Dermis blood vessel endothelial cell (primary cell): ENCODE results near the gene CPAMD8. TPM values are rescaled to one million over a fixed set of nuclear protein-coding genes. Genes with fewer than 3 reads are reported as not detected.
A peak's percentile ranks its signal among the peaks of the same experiment; 100 is the strongest.
"Not testable (repeated sequence)": the region's sequence is repeated elsewhere in the genome, so short reads cannot be mapped to it uniquely, and the experiment has no call there.

Experiments used
- DNase-seq: peaks from one replicate; pipeline ENCODE4 v3.0.0; 2010
- total RNA-seq: library from RNA; depleted of rRNA; stranded (reverse); fragments of >200 nt; gene quantifications from 2 replicates; pipeline ENCODE4 v1.2.3, GENCODE V29; 2014

The CPAMD8 gene
- total RNA-seq, 1 donor from 2014 or later, result 3.7 TPM

DNA sequence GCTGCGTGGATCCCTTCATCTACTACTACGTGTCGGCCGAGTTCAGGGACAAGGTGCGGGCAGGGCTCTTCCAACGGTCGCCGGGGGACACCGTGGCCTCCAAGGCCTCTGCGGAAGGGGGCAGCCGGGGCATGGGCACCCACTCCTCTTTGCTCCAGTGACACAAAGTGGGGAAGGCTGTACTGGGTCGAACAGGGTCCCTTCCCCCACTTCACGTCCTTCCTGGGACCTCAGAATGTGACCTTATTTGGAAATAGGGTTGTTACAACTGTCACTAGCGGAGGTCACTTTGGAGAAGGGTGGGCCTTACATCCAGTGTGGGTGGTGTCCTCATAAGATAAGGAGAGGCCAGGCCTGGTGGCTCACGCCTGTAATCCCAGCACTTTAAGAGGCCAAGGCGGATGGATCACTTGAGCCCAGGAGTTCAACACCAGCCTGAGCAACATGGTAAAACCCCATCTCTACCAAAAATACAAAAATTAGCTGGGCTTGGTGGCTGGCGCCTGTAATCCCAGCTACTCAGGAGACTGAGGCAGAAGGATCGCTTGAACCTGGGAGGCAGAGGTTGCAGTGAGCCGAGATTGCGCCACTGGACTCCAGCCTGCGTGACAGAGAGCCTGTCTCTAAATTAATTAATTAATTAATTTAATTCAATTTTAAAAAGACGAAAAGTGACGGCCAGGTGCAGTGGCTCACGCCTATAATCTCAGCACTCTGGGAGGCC lies 136.0 kb downstream of the CPAMD8 start:
- DNase-seq, result no peak

GRCh38 chr19:16889883-16890460 lies 136.6 kb downstream of the CPAMD8 start:
- no peak for DNase-seq

DNA sequence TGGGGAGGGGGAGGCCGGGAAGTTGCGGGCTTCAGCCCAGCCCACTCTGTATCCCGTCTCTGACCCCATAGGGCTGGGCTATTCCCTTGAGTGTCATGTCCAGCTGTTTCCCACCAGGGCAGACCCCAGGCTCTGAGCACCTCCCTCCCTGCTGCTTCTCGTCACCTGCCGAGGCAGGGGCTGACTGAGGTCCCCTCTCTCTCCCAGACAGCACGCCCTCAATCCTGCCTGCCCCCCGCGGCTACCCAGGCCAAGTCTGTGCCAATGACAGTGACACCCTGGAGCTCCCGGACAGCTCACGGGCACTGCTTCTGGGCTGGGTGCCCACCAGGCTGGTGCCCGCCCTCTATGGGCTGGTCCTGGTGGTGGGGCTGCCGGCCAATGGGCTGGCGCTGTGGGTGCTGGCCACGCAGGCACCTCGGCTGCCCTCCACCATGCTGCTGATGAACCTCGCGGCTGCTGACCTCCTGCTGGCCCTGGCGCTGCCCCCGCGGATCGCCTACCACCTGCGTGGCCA lies 137.2 kb downstream of the CPAMD8 start:
- no peak for DNase-seq

DNA sequence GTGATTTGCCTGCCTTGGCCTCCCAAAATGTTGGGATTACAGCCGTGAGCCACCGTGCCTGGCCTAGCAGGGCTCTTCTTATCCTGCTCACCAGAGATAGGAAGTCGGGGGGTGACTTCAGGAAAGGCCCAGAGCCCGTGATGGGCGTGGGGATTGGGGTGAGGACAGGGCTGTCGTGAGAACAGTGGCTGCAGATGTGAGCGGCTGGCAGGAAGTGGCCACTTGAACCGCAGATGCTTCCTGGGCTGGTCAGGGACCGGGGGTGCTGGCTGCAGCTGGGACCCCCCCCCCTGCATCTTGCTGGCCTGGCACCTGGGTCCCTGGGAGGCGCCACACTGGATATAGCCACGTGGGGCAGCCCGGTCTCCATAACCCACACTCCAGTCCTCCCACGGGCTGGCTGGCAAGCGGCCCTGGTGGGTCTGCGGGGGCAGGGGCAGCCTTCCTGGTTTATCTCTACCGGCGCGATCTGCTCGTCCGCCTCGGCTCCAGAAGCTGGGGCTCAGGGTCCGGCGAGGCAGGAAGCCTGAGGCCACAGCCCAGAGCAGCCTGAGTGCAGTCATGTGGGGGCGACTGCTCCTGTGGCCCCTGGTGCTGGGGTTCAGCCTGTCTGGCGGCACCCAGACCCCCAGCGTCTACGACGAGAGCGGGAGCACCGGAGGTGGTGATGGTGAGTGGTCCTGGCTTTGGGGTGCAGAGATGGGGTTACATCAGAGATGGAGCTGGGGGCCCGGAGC lies 137.8 kb downstream of the CPAMD8 start, which contains the start of gene F2RL3:
Gene F2RL3 (plus strand): TSS at position 371 of the 737 bp plus-strand sequence. CDS start 191 bp downstream, at position 562.
- DNase-seq, result peak; percentile 86

DNA sequence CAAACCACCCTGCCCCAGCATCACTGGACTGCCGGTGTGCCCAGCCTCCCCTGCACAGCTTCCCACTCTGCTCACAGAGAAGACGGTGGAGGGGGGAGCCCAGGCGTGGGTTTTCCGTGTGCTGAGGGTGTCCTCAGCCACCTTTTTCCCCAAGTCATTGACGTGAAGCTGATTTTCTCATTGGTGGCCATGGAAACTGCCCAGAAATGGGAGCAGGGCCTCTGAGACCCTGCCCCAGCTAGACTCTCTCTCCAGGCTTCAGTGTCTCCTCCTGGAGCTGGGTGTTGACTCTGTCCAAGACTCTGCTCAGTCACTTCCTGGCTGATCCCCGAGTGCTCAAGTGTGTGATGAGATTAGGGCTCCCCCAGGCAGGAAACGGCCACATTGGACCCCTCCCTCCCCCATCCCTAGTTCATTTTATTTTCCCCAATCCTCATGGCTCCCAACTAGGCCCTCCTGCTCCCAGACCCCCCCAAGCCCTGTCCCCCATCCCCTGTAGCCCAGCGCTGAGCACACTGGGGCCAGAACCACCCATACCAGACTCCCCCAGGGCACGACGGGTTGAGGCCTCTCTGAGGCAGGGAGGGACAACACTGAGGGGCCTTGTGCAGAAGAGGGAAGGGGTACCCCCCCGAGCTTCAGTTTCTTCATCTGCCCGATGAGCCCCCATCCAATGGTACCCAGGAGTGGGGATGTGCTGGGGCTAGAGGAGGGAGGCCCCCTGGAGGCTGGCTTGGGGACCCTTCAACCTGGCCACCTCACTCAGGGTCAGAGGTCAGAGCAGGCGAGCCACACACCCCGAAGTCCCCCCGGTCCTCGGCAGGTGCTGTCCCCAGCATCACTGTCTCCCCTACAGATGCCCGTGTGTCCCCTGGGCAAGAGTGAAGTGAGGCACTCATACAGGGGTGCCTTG lies 139.0 kb downstream of the CPAMD8 start:
- DNase-seq, result peak; percentile 31

DNA sequence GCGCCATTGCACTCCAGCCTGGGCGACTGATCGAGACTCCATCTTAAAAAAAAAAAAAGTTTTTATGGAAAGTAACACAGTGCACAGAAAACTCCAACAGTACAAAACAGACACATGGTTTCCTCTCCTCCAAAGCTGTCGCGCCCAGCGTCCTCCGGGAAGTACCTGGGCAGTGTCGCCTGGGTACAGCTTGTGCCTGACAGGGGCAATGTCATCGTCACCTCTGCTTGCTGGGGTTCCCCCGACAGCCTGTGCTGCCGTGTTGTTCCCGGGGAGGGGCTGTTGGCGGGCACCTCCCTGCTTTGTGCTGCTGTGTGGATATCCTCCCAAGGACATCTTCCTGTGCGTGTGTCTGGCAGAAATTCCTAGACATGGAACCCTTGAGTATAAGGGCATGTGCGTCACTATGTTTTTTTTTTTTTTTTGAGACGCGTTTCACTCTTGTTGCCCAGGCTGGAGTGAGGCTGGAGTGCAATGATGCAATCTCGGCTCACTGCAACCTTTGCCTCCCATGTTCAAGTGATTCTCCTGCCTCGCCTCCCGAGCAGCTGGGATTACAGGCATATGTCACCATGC lies 140.2 kb downstream of the CPAMD8 start:
- peak; percentile 83 for DNase-seq

- DNase-seq, result no peak
Measured at GRCh38 chr19:16885166-16885565, 141.4 kb downstream of the CPAMD8 start.

GRCh38 chr19:16883522-16883921 lies 143.1 kb downstream of the CPAMD8 start:
- no peak for DNase-seq

GRCh38 chr19:16882146-16882545 lies 144.5 kb downstream of the CPAMD8 start:
- no peak for DNase-seq

DNA sequence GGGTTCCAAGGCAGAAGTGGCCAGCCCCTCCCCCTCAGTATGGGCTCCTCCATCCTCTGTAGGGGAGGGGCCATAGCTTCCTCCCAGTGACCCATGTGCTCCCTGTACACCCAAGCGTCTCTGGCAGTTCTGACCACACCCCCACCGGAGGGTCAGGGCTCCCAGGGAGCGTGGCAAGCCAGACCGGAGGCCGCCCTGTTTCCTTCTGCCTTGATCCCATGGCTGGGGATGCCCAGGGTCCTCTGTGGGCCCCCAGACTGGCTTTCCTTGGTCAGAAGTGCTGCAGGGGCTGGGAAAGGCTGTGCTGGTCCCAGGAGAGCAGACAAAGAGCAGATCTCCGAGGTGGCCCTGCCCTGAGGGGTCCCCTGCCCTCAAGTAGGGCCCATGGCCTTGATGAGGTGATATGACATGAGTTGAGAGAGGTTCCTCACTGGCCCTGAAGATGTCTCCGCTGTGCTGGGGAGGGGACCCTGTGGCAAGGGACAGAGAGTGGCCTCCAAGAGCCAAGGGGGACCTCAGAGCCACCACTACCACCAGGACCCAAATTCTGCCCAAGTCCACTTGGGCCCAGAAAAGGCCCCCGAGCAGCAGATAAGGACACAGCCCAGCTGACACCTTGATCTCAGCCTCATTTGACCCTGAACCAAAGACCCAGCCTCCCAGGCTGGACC lies 145.6 kb downstream of the CPAMD8 start:
- no peak for DNase-seq

- DNase-seq, result no peak
Measured at GRCh38 chr19:16878181-16878965, 148.2 kb downstream of the CPAMD8 start.

GRCh38 chr19:16877581-16877980 lies 149.0 kb downstream of the CPAMD8 start:
- DNase-seq, result no peak

GRCh38 chr19:16876904-16877361 lies 149.7 kb downstream of the CPAMD8 start:
- DNase-seq, result peak; percentile 78

GRCh38 chr19:16875584-16876555 lies 150.7 kb downstream of the CPAMD8 start:
- no peak for DNase-seq

DNA sequence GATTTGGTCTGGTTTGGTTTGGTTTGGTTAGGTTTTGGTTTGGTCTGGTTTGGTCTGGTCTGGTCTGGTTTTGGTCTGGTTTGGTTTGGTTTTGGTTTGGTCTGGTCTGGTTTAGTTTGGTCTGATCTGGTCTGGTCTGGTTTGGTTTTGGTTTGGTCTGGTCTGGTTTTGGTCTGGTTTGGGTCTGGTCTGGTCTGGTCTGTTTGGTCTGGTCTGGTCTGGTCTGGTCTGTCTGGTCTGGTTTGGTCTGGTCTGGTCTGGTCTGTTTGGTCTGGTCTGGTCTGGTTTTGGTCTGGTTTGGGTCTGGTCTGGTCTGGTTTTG lies 151.7 kb downstream of the CPAMD8 start:
- DNase-seq, result not testable (repeated sequence)

DNA sequence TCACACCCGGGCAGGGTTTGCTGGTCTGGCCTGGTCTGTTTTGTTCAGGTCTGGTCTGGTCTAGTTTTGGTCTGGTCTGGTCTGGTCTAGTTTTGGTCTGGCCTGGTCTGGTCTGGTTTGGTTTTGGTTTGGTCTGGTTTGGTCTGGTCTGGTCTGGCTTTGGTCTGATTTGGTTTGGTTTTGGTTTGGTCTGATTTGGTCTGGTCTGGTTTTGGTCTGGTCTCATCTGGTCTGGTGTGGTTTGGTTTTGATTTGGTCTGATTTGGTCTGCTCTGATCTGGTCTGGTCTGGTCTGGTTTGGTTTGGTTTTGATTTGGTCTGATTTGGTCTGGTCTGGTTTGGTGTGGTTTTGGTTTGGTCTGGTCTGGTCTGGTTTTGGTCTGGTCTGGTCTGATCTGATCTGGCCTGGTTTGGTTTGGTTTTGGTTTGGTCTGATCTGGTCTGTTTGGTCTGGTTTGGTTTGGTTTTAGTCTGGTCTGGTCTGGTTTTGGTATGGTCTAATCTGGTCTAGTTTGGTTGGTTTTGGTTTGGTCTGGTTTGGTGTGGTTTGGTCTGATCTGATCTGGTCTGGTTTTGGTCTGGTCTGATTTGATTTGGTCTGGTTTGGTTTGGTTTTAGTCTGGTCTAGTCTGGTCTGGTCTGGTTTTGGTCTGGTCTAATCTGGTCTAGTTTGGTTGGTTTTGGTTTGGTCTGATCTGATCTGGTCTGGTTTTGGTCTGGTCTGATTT lies 152.2 kb downstream of the CPAMD8 start:
- DNase-seq, result no peak

GRCh38 chr19:16873594-16873993 lies 153.0 kb downstream of the CPAMD8 start:
- no peak for DNase-seq

- no peak for DNase-seq
Measured at GRCh38 chr19:16872728-16873127, 153.9 kb downstream of the CPAMD8 start.

GRCh38 chr19:16871871-16872270 lies 154.7 kb downstream of the CPAMD8 start:
- DNase-seq, result peak; percentile 79
